HEK293T (cell line): Measurements from ENCODE around the gene VSTM2L.

Experiments
- BHLHE40 ChIP-seq: fragments of 450-650 bp; IDR thresholded peaks from 2 replicates; pipeline ENCODE4 v1.6.1; 2016; ENCODE audit warnings: mild to moderate bottlenecking, moderate library complexity, borderline replicate concordance
- ELF4 ChIP-seq: fragments of 450-650 bp; IDR thresholded peaks from 2 replicates; pipeline ENCODE4 v1.6.1; 2017; ENCODE audit warnings: antibody characterized with exemption
- FOXA1 ChIP-seq: fragments of 450-650 bp; IDR thresholded peaks from 2 replicates; pipeline ENCODE4 v1.6.1; 2016; ENCODE audit warnings: mild to moderate bottlenecking
- SUZ12 ChIP-seq: fragments of 450-650 bp; IDR thresholded peaks from 2 replicates; pipeline ENCODE4 v1.6.1; 2016; ENCODE audit warnings: mild to moderate bottlenecking
- ZNF384 ChIP-seq: fragments of 450-650 bp; IDR thresholded peaks from 2 replicates; pipeline ENCODE4 v1.6.1; 2016

- TF ChIP-seq SUZ12 (no peak), ZNF384 (no peak), BHLHE40 (no peak), FOXA1 (no peak), ELF4 (no peak)
Measured at GRCh38 chr20:37984018-37984785, 81.3 kb downstream of the VSTM2L start.
